HEK293 (cell line): ENCODE results near the gene CADPS2.

Experiments used
- CTCF ChIA-PET: fragments of 350-600 bp; formaldehyde crosslinking; extraction: SDS; loops from one replicate; lab custom pipeline; 2021; ENCODE audit warnings: antibody characterized with exemption; lab: Yijun Ruan, JAX
- POLR2A ChIA-PET: fragments of 300-600 bp; formaldehyde crosslinking; extraction: SDS; loops from one replicate; lab custom pipeline; 2020; ENCODE audit warnings: antibody characterized with exemption, inconsistent platforms; lab: Yijun Ruan, JAX
- H3K27ac ChIP-seq: fragments of 200-500 bp; sonication (Bioruptor generic); 2 replicates; pipeline ENCODE4 v1.5.1; 2014; ENCODE audit warnings: low read depth, low read length, control low read depth, inconsistent platforms; ENCODE audit errors: extremely low read depth
- H3K36me3 ChIP-seq, 2 experiments: fragments of 200-500 bp in 1 of 2; sonication (Bioruptor generic) in 1 of 2; 1 replicate in 1 of 2; 2 replicates in 1 of 2; pipeline ENCODE4 v1.5.1; 2014 to 2017; ENCODE audit warnings: inconsistent platforms in 2 of 2, low read length in 2 of 2; ENCODE audit not compliant: control insufficient read depth in 2 of 2, insufficient read depth in 1 of 2
- H3K4me1 ChIP-seq: fragments of 200-500 bp; sonication (Bioruptor generic); 2 replicates; pipeline ENCODE4 v1.5.1; 2014; ENCODE audit warnings: mild to moderate bottlenecking, low read length, inconsistent platforms; ENCODE audit not compliant: control insufficient read depth, insufficient read depth
- H3K4me3 ChIP-seq: 2 replicates; pipeline ENCODE4 v1.5.1; 2011; ENCODE audit warnings: low read depth, mild to moderate bottlenecking, control low read depth, low read length, moderate library complexity
- H3K9me3 ChIP-seq: fragments of 200-500 bp; sonication (Bioruptor generic); 2 replicates; pipeline ENCODE4 v1.5.1; 2014; ENCODE audit warnings: low read depth, low read length, inconsistent platforms; ENCODE audit not compliant: control insufficient read depth, insufficient read depth
- KLF10 ChIP-seq: fragments of 450-650 bp; IDR thresholded peaks from 2 replicates; pipeline ENCODE4 v1.5.1; 2018; ENCODE audit warnings: missing biosample characterization, mild to moderate bottlenecking, missing genetic modification characterization
- MZF1 ChIP-seq: fragments of 450-650 bp; formaldehyde crosslinking; IDR thresholded peaks from 2 replicates; pipeline ENCODE4 v1.5.1; 2017; ENCODE audit warnings: missing biosample characterization, missing genetic modification characterization, borderline replicate concordance
- ZBTB21 ChIP-seq: fragments of 450-650 bp; formaldehyde crosslinking; IDR thresholded peaks from 2 replicates; pipeline ENCODE4 v1.5.1; 2017; ENCODE audit warnings: missing biosample characterization, missing genetic modification characterization
- ZNF2 ChIP-seq: fragments of 450-650 bp; formaldehyde crosslinking; IDR thresholded peaks from 2 replicates; pipeline ENCODE4 v1.5.1; 2016; ENCODE audit warnings: missing biosample characterization, missing genetic modification characterization
- ZNF211 ChIP-seq: fragments of 450-650 bp; formaldehyde crosslinking; IDR thresholded peaks from 2 replicates; pipeline ENCODE4 v1.5.1; 2016; ENCODE audit warnings: low read depth, missing biosample characterization, missing genetic modification characterization
- ZNF350 ChIP-seq: fragments of 450-650 bp; formaldehyde crosslinking; IDR thresholded peaks from 2 replicates; pipeline ENCODE4 v1.5.0; 2017; ENCODE audit warnings: missing biosample characterization, mild to moderate bottlenecking, missing genetic modification characterization
- ZNF366 ChIP-seq: fragments of 450-650 bp; formaldehyde crosslinking; conservative IDR thresholded peaks from 2 replicates; pipeline ENCODE4 v1.5.1; 2016; ENCODE audit warnings: missing biosample characterization, missing genetic modification characterization
- ZNF521 ChIP-seq: fragments of 450-650 bp; formaldehyde crosslinking; IDR thresholded peaks from 2 replicates; pipeline ENCODE4 v1.5.1; 2017; ENCODE audit warnings: missing biosample characterization, mild to moderate bottlenecking, missing genetic modification characterization
- ZNF600 ChIP-seq: fragments of 450-650 bp; formaldehyde crosslinking; IDR thresholded peaks from 2 replicates; pipeline ENCODE4 v1.5.1; 2016; ENCODE audit warnings: missing biosample characterization, missing genetic modification characterization
- ZNF658 ChIP-seq: fragments of 450-650 bp; formaldehyde crosslinking; IDR thresholded peaks from 2 replicates; pipeline ENCODE4; 2016; ENCODE audit warnings: missing biosample characterization, missing genetic modification characterization
- ZNF660 ChIP-seq: fragments of 450-650 bp; IDR thresholded peaks from 2 replicates; pipeline ENCODE4 v1.5.1; 2018; ENCODE audit warnings: missing biosample characterization, mild to moderate bottlenecking, missing genetic modification characterization
- ZSCAN16 ChIP-seq: fragments of 450-650 bp; formaldehyde crosslinking; IDR thresholded peaks from 2 replicates; pipeline ENCODE4 v1.5.1; 2016; ENCODE audit warnings: missing biosample characterization, missing genetic modification characterization
- ZSCAN23 ChIP-seq: fragments of 450-650 bp; formaldehyde crosslinking; IDR thresholded peaks from 2 replicates; pipeline ENCODE4 v1.5.1; 2016; ENCODE audit warnings: missing biosample characterization, missing genetic modification characterization
- TF ChIP-seq, protein P1 (sequence below): fragments of 450-650 bp; formaldehyde crosslinking; IDR thresholded peaks from 2 replicates; pipeline ENCODE4 v1.5.1; 2016; ENCODE audit warnings: missing biosample characterization, missing genetic modification characterization
- TF ChIP-seq, protein P2 (sequence below): fragments of 450-650 bp; formaldehyde crosslinking; IDR thresholded peaks from 2 replicates; pipeline ENCODE4 v1.5.1; 2016; ENCODE audit warnings: missing biosample characterization, missing genetic modification characterization, low read depth
- TF ChIP-seq, protein P3 (sequence below): fragments of 450-650 bp; formaldehyde crosslinking; IDR thresholded peaks from 2 replicates; pipeline ENCODE4 v1.5.1; 2017; ENCODE audit warnings: missing biosample characterization, missing genetic modification characterization
- TF ChIP-seq, protein P4 (sequence below): fragments of 450-650 bp; formaldehyde crosslinking; IDR thresholded peaks from 2 replicates; pipeline ENCODE4 v1.5.1; 2016; ENCODE audit warnings: missing biosample characterization, missing genetic modification characterization

The CADPS2 gene

DNA sequence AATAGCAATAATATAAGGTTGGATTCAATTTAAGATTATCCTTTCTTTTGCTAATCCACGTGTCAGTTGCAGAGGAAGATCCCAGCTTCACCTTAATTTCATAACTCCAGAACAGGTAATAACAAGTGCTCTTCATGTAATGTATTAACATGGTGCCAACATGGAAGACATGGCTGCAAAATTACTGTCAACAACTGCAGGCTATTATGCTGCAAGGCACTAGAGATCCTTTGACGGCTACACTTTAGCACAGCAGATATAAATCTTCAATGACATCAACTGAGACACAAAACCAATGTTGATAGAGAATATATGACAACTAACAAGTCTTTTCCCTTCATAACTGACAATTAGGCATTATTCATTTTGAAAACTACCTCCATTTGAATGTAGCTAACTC lies 283.5 kb downstream of the CADPS2 start (continued):
- TF ChIP-seq, protein P1, sequence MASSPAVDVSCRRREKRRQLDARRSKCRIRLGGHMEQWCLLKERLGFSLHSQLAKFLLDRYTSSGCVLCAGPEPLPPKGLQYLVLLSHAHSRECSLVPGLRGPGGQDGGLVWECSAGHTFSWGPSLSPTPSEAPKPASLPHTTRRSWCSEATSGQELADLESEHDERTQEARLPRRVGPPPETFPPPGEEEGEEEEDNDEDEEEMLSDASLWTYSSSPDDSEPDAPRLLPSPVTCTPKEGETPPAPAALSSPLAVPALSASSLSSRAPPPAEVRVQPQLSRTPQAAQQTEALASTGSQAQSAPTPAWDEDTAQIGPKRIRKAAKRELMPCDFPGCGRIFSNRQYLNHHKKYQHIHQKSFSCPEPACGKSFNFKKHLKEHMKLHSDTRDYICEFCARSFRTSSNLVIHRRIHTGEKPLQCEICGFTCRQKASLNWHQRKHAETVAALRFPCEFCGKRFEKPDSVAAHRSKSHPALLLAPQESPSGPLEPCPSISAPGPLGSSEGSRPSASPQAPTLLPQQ (tag by site-specific recombination), result no peak

DNA sequence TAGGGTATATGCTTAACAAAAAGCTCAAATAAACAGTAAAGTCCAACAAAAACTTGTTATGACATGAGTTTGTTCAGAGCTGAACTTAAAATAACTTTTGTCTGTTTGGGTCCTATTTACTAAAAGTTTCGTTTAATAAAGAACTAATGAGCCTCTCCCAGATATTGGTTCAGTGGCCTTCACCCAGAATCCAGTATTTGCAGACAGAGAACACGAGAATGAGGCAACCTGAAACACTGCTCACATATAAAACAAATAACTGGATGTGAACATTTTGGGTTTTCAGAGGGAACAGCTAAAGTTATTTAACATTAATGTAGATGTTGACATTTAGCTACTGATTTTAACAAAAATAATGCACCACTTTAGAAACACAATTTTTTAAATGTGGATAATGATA lies 285.6 kb downstream of the CADPS2 start:
- ChIA-PET CTCF (interaction anchor here (0.7 kb wide), 1 partner anchor 657 kb away, joined by 3 read pairs; no protein-coding TSS in a partner anchor), POLR2A (no interaction called here)
- TF ChIP-seq ZSCAN23 (tag by site-specific recombination), result no peak
- Histone ChIP-seq H3K27ac (no peak overlapping the region), H3K4me3 (no peak overlapping the region), H3K36me3 (no peaks in the 10 kb centered on the region), H3K4me1 (peaks cover 4% of the 10 kb centered on the region; the same call in 1 of the 2 replicates), H3K9me3 (no peaks in the 10 kb centered on the region)

DNA sequence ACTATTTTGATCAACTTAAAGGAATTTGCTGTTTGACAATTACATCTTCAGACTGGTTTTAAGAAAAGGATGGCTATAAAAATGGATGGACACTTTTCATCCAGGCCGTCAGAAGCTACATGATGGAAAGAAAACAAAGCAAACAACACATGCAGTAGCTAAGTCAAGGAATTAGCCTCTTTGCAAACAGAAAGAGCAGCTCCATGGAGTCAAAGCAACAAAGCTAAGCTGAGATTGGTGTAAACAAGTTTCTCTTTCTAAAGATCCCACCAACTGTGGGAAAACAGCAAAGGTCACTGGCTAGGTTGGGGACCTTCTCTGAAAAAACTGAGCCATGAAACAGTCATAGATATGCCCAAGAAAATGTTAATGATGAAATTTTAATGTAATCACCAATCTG lies 286.2 kb downstream of the CADPS2 start:
- H3K9me3 ChIP-seq, result no peaks in the 10 kb centered on the region
- CTCF ChIA-PET, result no interaction called here
- TF ChIP-seq ZSCAN16, result no peak
- TF ChIP-seq, protein P2, sequence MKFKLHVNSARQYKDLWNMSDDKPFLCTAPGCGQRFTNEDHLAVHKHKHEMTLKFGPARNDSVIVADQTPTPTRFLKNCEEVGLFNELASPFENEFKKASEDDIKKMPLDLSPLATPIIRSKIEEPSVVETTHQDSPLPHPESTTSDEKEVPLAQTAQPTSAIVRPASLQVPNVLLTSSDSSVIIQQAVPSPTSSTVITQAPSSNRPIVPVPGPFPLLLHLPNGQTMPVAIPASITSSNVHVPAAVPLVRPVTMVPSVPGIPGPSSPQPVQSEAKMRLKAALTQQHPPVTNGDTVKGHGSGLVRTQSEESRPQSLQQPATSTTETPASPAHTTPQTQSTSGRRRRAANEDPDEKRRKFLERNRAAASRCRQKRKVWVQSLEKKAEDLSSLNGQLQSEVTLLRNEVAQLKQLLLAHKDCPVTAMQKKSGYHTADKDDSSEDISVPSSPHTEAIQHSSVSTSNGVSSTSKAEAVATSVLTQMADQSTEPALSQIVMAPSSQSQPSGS (tag by site-specific recombination), result no peak
- no peak for TF ChIP-seq ZNF521 (tag by site-specific recombination)
- TF ChIP-seq ZNF600 (tag by site-specific recombination), result no peak
- TF ChIP-seq ZNF211 (tag by site-specific recombination), result no peak
- TF ChIP-seq, protein P3, sequence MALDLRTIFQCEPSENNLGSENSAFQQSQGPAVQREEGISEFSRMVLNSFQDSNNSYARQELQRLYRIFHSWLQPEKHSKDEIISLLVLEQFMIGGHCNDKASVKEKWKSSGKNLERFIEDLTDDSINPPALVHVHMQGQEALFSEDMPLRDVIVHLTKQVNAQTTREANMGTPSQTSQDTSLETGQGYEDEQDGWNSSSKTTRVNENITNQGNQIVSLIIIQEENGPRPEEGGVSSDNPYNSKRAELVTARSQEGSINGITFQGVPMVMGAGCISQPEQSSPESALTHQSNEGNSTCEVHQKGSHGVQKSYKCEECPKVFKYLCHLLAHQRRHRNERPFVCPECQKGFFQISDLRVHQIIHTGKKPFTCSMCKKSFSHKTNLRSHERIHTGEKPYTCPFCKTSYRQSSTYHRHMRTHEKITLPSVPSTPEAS, result no peak
- TF ChIP-seq ZBTB21 (tag by site-specific recombination), result no peak
- no peak for TF ChIP-seq ZNF658 (tag by site-specific recombination)
- TF ChIP-seq, all 188 proteins: peak for 0
- Histone ChIP-seq H3K4me3 (no peak overlapping the region), H3K4me1 (peaks cover 4% of the 10 kb centered on the region; the same call in 1 of the 2 replicates), H3K27ac (no peak overlapping the region), H3K36me3 (no peaks in the 10 kb centered on the region)
- POLR2A ChIA-PET, result no interaction called here

DNA sequence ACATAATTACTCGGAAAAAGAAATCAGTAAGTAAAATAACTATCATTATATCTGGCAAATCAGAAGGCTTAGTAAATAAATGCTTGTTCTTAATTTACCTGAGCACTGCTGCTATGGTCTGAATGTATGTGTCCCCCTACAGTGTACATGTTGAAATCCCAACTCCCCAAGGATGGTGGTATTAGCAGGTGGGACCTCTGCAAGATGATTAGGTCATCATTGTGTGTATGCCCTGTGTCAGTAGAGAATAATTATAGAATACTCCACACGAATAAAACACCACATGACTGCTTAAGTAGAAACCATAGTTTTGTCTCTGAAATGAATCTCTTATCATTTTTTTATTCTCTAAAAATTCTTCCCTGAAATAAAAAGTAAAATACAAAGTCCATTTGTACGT lies 289.0 kb downstream of the CADPS2 start:
- Histone ChIP-seq H3K9me3 (no peaks in the 10 kb centered on the region), H3K4me1 (peaks cover 4% of the 10 kb centered on the region; the same call in 1 of the 2 replicates), H3K27ac (no peak overlapping the region), H3K4me3 (no peak overlapping the region), H3K36me3 (no peaks in the 10 kb centered on the region)
- ChIA-PET CTCF (no interaction called here), POLR2A (no interaction called here)
- no peak for TF ChIP-seq ZNF660 (tag by site-specific recombination)
- TF ChIP-seq MZF1 (tag by site-specific recombination), result 0 out of 2 replicates have a peak, but pooled peaks have one; percentile 28
- peak; percentile 28; the same call in 1 of the 2 replicates for TF ChIP-seq ZNF366
- no peak for TF ChIP-seq ZNF2 (tag by site-specific recombination)
- no peak for TF ChIP-seq KLF10 (tag by site-specific recombination)
- TF ChIP-seq ZNF350, result no peak
- TF ChIP-seq, protein P4, sequence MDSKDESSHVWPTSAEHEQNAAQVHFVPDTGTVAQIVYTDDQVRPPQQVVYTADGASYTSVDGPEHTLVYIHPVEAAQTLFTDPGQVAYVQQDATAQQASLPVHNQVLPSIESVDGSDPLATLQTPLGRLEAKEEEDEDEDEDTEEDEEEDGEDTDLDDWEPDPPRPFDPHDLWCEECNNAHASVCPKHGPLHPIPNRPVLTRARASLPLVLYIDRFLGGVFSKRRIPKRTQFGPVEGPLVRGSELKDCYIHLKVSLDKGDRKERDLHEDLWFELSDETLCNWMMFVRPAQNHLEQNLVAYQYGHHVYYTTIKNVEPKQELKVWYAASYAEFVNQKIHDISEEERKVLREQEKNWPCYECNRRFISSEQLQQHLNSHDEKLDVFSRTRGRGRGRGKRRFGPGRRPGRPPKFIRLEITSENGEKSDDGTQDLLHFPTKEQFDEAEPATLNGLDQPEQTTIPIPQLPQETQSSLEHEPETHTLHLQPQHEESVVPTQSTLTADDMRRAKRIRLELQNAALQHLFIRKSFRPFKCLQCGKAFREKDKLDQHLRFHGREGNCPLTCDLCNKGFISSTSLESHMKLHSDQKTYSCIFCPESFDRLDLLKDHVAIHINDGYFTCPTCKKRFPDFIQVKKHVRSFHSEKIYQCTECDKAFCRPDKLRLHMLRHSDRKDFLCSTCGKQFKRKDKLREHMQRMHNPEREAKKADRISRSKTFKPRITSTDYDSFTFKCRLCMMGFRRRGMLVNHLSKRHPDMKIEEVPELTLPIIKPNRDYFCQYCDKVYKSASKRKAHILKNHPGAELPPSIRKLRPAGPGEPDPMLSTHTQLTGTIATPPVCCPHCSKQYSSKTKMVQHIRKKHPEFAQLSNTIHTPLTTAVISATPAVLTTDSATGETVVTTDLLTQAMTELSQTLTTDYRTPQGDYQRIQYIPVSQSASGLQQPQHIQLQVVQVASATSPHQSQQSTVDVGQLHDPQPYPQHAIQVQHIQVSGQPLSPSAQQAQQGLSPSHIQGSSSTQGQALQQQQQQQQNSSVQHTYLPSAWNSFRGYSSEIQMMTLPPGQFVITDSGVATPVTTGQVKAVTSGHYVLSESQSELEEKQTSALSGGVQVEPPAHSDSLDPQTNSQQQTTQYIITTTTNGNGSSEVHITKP (tag by site-specific recombination), result peak; percentile 86
